Cardiac muscle cell (in vitro differentiated cells and primary cell): ENCODE measurements around the gene MYLK4. TPM values are rescaled to one million over a fixed set of nuclear protein-coding genes. Genes with fewer than 3 reads are reported as not detected.

ENCODE experiments used
- DNase-seq, 2 donors: peaks; one replicate each; pipeline versions ENCODE4 v3.0.0 to v3.0.0-alpha.2; 2010 to 2017; ENCODE audit warnings: low read depth in 1 of 2, low spot score in 1 of 2
- H3K27ac ChIP-seq: fragments of 200-600 bp; sonication (generic); 2 replicates; pipeline ENCODE4 v1.5.1; 2016
- H3K27me3 ChIP-seq: fragments of 200-600 bp; sonication (generic); 2 replicates; pipeline ENCODE4 v1.6.0; 2016; ENCODE audit warnings: control low read depth
- H3K36me3 ChIP-seq: fragments of 200-600 bp; sonication (generic); 2 replicates; pipeline ENCODE4 v1.5.1; 2016; ENCODE audit warnings: control low read depth
- H3K4me1 ChIP-seq: fragments of 200-600 bp; sonication (generic); 2 replicates; pipeline ENCODE4 v1.8.1; 2017; ENCODE audit warnings: low read depth, mild to moderate bottlenecking, mixed run types
- H3K4me3 ChIP-seq: fragments of 200-600 bp; sonication (generic); 2 replicates; pipeline ENCODE4 v1.5.1; 2016; ENCODE audit warnings: mild to moderate bottlenecking
- H3K9me3 ChIP-seq: fragments of 200-600 bp; sonication (generic); 2 replicates; pipeline ENCODE4 v1.5.1; 2017; ENCODE audit warnings: low read depth, mild to moderate bottlenecking, control low read depth
- CTCF ChIP-seq: IDR thresholded peaks from 2 replicates; pipeline ENCODE4 v1.5.1; 2012; ENCODE audit warnings: low read depth, mild to moderate bottlenecking, low read length
- polyA plus RNA-seq: library from polyadenylated mRNA; unstranded; fragments of >200 nt; fragmentation: Nextera tagmentation; extraction: Ambion mirVana; gene quantifications from 2 replicates; pipeline ENCODE4 v1.2.1, GENCODE V29; 2016
- total RNA-seq: library from RNA; depleted of rRNA; stranded (reverse); fragments of >200 nt; gene quantifications from 2 replicates; pipeline ENCODE4 v1.2.3, GENCODE V29; 2016

Gene MYLK4
- total and polyA plus RNA-seq, 2 experiments from 2014 or later = 0.23 to 0.69 TPM

GRCh38 chr6:2651536-2651935 is 99.2 kb downstream of the MYLK4 start:
- Histone ChIP-seq H3K4me3 (no peak overlapping the region), H3K9me3 (no peaks in the 10 kb centered on the region), H3K27me3 (no peaks in the 10 kb centered on the region), H3K27ac (no peak overlapping the region), H3K36me3 (no peaks in the 10 kb centered on the region), H3K4me1 (no peaks in the 10 kb centered on the region)
- DNase-seq = no peak
- TF ChIP-seq CTCF = no peak

- no peaks in the 10 kb centered on the region for H3K9me3 ChIP-seq
- no peak overlapping the region for H3K27ac ChIP-seq
- H3K4me3 ChIP-seq = no peak overlapping the region
- TF ChIP-seq CTCF = no peak
- H3K36me3 ChIP-seq = no peaks in the 10 kb centered on the region
- no peak for DNase-seq
- H3K27me3 ChIP-seq = no peaks in the 10 kb centered on the region
- no peaks in the 10 kb centered on the region for H3K4me1 ChIP-seq
These were observed 104.4 kb downstream of the MYLK4 start for GRCh38 chr6:2646346-2646745.

DNA sequence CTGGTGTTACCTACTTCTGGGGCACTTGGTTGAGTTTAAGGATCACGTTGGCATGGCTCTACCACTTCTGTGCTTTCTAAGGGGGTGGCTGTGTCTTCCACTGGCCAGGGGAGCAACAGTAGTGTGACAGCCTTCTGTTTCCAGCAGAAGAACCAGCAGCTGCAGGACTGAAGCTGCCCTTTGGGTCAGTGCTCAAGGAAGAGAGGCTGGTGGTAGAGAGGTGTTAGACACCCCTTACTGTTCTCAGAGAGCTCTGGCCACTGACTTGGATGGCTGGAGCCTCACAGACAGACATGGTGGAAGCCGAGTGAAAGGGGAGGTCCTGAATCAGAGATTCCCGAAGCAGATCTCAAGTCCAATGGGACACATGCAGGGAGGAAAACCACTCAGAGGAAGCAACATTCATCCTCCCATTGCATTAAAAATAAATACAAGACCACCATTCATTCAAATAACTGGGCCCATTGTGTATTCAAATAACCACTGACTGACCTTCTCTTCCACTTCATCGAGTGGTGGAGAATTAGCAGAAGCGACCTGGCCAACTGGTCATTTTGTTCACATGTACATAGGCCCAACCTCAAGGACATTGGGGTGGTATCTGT is 106.7 kb downstream of the MYLK4 start:
- Histone ChIP-seq H3K4me3 (no peak overlapping the region), H3K27ac (no peak overlapping the region)
- TF ChIP-seq CTCF = no peak

DNA sequence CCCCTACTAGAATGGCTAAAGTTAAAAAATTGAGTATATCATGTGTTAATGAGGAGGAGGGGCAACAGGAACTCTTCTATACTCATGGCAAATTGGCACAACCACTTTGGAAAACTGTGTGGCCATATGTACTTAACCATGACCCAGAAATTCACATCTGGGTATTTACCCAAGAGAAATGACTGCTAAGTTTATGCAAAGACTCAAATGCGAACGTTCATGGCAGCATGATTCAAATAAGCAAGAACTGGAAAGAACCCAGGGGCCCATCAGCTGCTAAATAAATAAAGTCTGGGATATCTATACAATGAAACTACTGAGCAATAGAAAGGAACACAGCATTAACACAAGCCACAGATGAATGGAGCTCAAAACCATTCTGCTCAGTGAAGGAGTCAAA is 107.6 kb downstream of the MYLK4 start:
- Histone ChIP-seq H3K36me3 (no peaks in the 10 kb centered on the region), H3K27me3 (no peaks in the 10 kb centered on the region), H3K9me3 (no peaks in the 10 kb centered on the region), H3K27ac (no peak overlapping the region), H3K4me1 (no peaks in the 10 kb centered on the region), H3K4me3 (no peak overlapping the region)
- DNase-seq = no peak
- TF ChIP-seq CTCF = no peak

More for the DNA sequence above, 106.7 kb downstream of the MYLK4 start:
- Histone ChIP-seq H3K4me1 (no peaks in the 10 kb centered on the region), H3K27me3 (no peaks in the 10 kb centered on the region), H3K9me3 (no peaks in the 10 kb centered on the region), H3K36me3 (no peaks in the 10 kb centered on the region)
- DNase-seq = no peak

- no peak for TF ChIP-seq CTCF
- H3K9me3 ChIP-seq = no peaks in the 10 kb centered on the region
- DNase-seq = no peak
- H3K4me3 ChIP-seq = no peak overlapping the region
- no peak overlapping the region for H3K27ac ChIP-seq
- H3K36me3 ChIP-seq = no peaks in the 10 kb centered on the region
- H3K4me1 ChIP-seq = no peaks in the 10 kb centered on the region
- H3K27me3 ChIP-seq = no peaks in the 10 kb centered on the region
These were observed 109.5 kb downstream of the MYLK4 start for GRCh38 chr6:2641044-2641725.
